HepG2 (cell line): Measurements from ENCODE around the gene DTNA. TPM values are rescaled to one million over a fixed set of nuclear protein-coding genes. Genes with fewer than 3 reads are reported as not detected.

Experiments used
- ATAC-seq: fragments of 200-7000 bp; cut with Tn5 transposase; 3 replicates; pipeline ENCODE4 v1.9.1; 2020; ENCODE audit warnings: mild to moderate bottlenecking, moderate library complexity
- BruUV-seq: library from RNA; stranded (reverse); fragments of 400-500 nt; replicated peaks from 2 replicates; lab custom pipeline; 2021; lab: Mats Ljungman, UMichigan
- CTCF ChIA-PET: fragments of 300-600 bp; formaldehyde crosslinking; extraction: SDS; loops from one replicate; lab custom pipeline; 2021; ENCODE audit warnings: low total read pairs, inconsistent platforms, low intra/inter-chr PET ratio; lab: Yijun Ruan, JAX
- POLR2A ChIA-PET: fragments of 350-600 bp; sonication (Branson Sonifier 250); formaldehyde crosslinking; loops from one replicate; lab custom pipeline; 2020; ENCODE audit warnings: antibody characterized with exemption, inconsistent platforms; lab: Yijun Ruan, JAX
- DNase-seq: peaks from one replicate; pipeline ENCODE4 v3.0.0-alpha.2; 2015; ENCODE audit warnings: low spot score
- FAIRE-seq: peaks from 3 replicates; lab custom pipeline; 2011; peaks lifted over from hg19 to GRCh38; lab: Jason Lieb, UNC
- H2AFZ ChIP-seq: one replicate; pipeline ENCODE4 v1.6.1; 2011; ENCODE audit warnings: low read length, inconsistent platforms
- H3K27ac ChIP-seq: fragments of 300-600 bp; 3 replicates; pipeline ENCODE4 v1.8.0; 2011; ENCODE audit warnings: mixed run types, mild to moderate bottlenecking, mixed read lengths, low read length, inconsistent platforms; ENCODE audit not compliant: insufficient read depth; ENCODE audit errors: extremely low read length
- H3K27me3 ChIP-seq, 2 experiments: fragments of 200-600 bp in 1 of 2; 2 replicates in 1 of 2; 3 replicates in 1 of 2; pipeline versions ENCODE4 v1.6.0 to v1.8.0; 2011; ENCODE audit warnings: low read length in 2 of 2, mild to moderate bottlenecking in 2 of 2, moderate library complexity in 2 of 2, inconsistent platforms in 1 of 2; ENCODE audit not compliant: insufficient read depth in 2 of 2, control insufficient read depth in 1 of 2
- H3K36me3 ChIP-seq, 2 experiments: fragments of 200-600 bp in 1 of 2; replicated peaks in 1 of 2; 2 replicates in 1 of 2; 3 replicates in 1 of 2; pipeline versions ENCODE4 v1.5.1 to v1.8.0; 2011; ENCODE audit warnings: low read length in 2 of 2, inconsistent platforms in 1 of 2; ENCODE audit not compliant: insufficient read depth in 2 of 2, control insufficient read depth in 1 of 2
- H3K4me1 ChIP-seq: 2 replicates; pipeline ENCODE4 v1.5.1; 2012; ENCODE audit warnings: low read length, inconsistent platforms; ENCODE audit not compliant: insufficient read depth
- H3K4me2 ChIP-seq: 2 replicates; pipeline ENCODE4 v1.6.0; 2011; ENCODE audit warnings: low read depth, low read length, inconsistent platforms
- H3K4me3 ChIP-seq, 3 experiments: fragments of 200-600 bp in 1 of 3; sonication (generic), shearing (Covaris generic) in 1 of 3; replicated peaks in 1 of 3; 2 replicates each; pipeline ENCODE4 v1.5.1; 2011 to 2016; ENCODE audit warnings: low read length in 3 of 3, inconsistent platforms in 2 of 3, low read depth in 2 of 3, mild to moderate bottlenecking in 2 of 3, control low read depth in 1 of 3, mixed read lengths in 1 of 3; ENCODE audit not compliant: insufficient read depth in 1 of 3
- H3K79me2 ChIP-seq: one replicate; pipeline ENCODE4 v1.6.1; 2011; ENCODE audit warnings: low read length, inconsistent platforms; ENCODE audit not compliant: insufficient read depth
- H3K9ac ChIP-seq: 2 replicates; pipeline ENCODE4 v1.6.0; 2011; ENCODE audit warnings: mild to moderate bottlenecking, low read depth, low read length, inconsistent platforms; ENCODE audit not compliant: insufficient read depth
- H3K9me3 ChIP-seq: 2 replicates; pipeline ENCODE4 v1.5.1; 2012; ENCODE audit warnings: mild to moderate bottlenecking, low read length
- H4K20me1 ChIP-seq: 2 replicates; pipeline ENCODE4 v1.6.0; 2011; ENCODE audit warnings: inconsistent platforms, mild to moderate bottlenecking, low read length, moderate library complexity; ENCODE audit not compliant: insufficient read depth
- AHR ChIP-seq: IDR thresholded peaks from 2 replicates; pipeline ENCODE4 v1.6.1; 2018; ENCODE audit warnings: missing genetic modification reagents, missing compliant biosample characterization
- ARNT2 ChIP-seq: sonication (generic); formaldehyde crosslinking; IDR thresholded peaks from 2 replicates; pipeline ENCODE4 v1.8.0; 2022; ENCODE audit warnings: mild to moderate bottlenecking, low read depth, missing genetic modification reagents, moderate library complexity
- ATF1 ChIP-seq: IDR thresholded peaks from 2 replicates; pipeline ENCODE4 v1.6.1; 2016; ENCODE audit warnings: mild to moderate bottlenecking, control low read depth
- FOXP1 ChIP-seq, 2 experiments: fragments of 450-650 bp in 1 of 2; IDR thresholded peaks; 2 replicates each; pipeline ENCODE4 v1.6.1; 2017 to 2018; ENCODE audit warnings: antibody characterized with exemption in 1 of 2
- NONO ChIP-seq, 2 experiments: fragments of 450-650 bp in 1 of 2; sonication (generic) in 1 of 2; formaldehyde crosslinking in 1 of 2; IDR thresholded peaks in 1 of 2; conservative IDR thresholded peaks in 1 of 2; 2 replicates each; pipeline versions ENCODE4 v1.6.1 to v1.8.0; 2017 to 2022; ENCODE audit warnings: mild to moderate bottlenecking in 1 of 2, missing genetic modification reagents in 1 of 2, moderate library complexity in 1 of 2
- NRL ChIP-seq: sonication (generic); formaldehyde crosslinking; IDR thresholded peaks from 2 replicates; pipeline ENCODE4 v1.5.0; 2020; ENCODE audit warnings: missing genetic modification reagents, mild to moderate bottlenecking, moderate library complexity, borderline replicate concordance
- RBAK ChIP-seq: sonication (generic); formaldehyde crosslinking; IDR thresholded peaks from 2 replicates; pipeline ENCODE4 v1.5.1; 2020; ENCODE audit warnings: mild to moderate bottlenecking, missing genetic modification reagents
- SALL2 ChIP-seq: sonication (generic); formaldehyde crosslinking; IDR thresholded peaks from 2 replicates; pipeline ENCODE4 v1.8.1; 2023; ENCODE audit warnings: mild to moderate bottlenecking, missing genetic modification reagents, inconsistent platforms
- TOE1 ChIP-seq: sonication (generic); formaldehyde crosslinking; IDR thresholded peaks from 2 replicates; pipeline ENCODE4 v1.4.0; 2020; ENCODE audit warnings: mild to moderate bottlenecking, missing genetic modification reagents
- ZNF337 ChIP-seq: sonication (generic); formaldehyde crosslinking; IDR thresholded peaks from 2 replicates; pipeline ENCODE4 v1.5.1; 2020; ENCODE audit warnings: missing genetic modification reagents, low read depth, mild to moderate bottlenecking, borderline replicate concordance
- ZNF749 ChIP-seq: sonication (generic); formaldehyde crosslinking; IDR thresholded peaks from 2 replicates; pipeline ENCODE4 v1.8.0; 2022; ENCODE audit warnings: mild to moderate bottlenecking, missing genetic modification reagents, moderate library complexity, borderline replicate concordance
- ZNF772 ChIP-seq: sonication (generic); formaldehyde crosslinking; IDR thresholded peaks from 2 replicates; pipeline ENCODE4 v1.5.0; 2020; ENCODE audit warnings: mild to moderate bottlenecking, missing genetic modification reagents
- WGBS: methylation state at CpG from one replicate; pipeline ENCODE4 v1.1.6; 2017; ENCODE audit warnings: low lambda C conversion rate; 5-methylcytosine and 5-hydroxymethylcytosine counted together
- in situ Hi-C: cut with HindIII; loops from 2 replicates; pipeline ENCODE4 v1.10.0; 2017; ENCODE audit warnings: low pct_unique_long_range_greater_than_20kb; ENCODE audit not compliant: extremely low pct_ligation_motif_present
- intact Hi-C: fragments of 100-400 bp; cut with micrococcal nuclease; formaldehyde crosslinking; loops from one replicate; pipeline ENCODE4 v1.10.0; 2022; ENCODE audit not compliant: unreplicated experiment
- polyA plus RNA-seq, 8 experiments: library from polyadenylated mRNA; depleted of rRNA in 3 of 8; stranded (reverse) in 7 of 8; unstranded in 1 of 8; fragments of >200 nt; fragmentation: Illumina TruSeq in 4 of 8; extraction: Trizol in 4 of 8; gene quantifications; 2 replicates each; pipeline versions ENCODE4 v1.2.1 to v1.2.3, GENCODE V29; 2011 to 2016; ENCODE audit warnings: low read depth in 4 of 8, missing spikeins in 1 of 8, mixed read lengths in 1 of 8; ENCODE audit not compliant: insufficient read depth in 1 of 8
- total RNA-seq, 5 experiments: library from RNA; depleted of rRNA; stranded (reverse); fragments of >200 nt; fragmentation: Illumina TruSeq; extraction: Trizol; gene quantifications; 2 replicates each; pipeline ENCODE4 v1.2.3, GENCODE V29; 2016; ENCODE audit warnings: low read depth in 1 of 5
- TF ChIP-seq, protein P1 (sequence below): sonication (generic); formaldehyde crosslinking; IDR thresholded peaks from 2 replicates; pipeline ENCODE4 v1.5.1; 2020; ENCODE audit warnings: mild to moderate bottlenecking, missing genetic modification reagents, moderate library complexity

DTNA gene
- total and polyA plus RNA-seq, 2 of the 13 experiments (the other 11 are each of a cell fraction or from before 2014, with no cell fraction given): 8.5 to 29.0 TPM

DNA sequence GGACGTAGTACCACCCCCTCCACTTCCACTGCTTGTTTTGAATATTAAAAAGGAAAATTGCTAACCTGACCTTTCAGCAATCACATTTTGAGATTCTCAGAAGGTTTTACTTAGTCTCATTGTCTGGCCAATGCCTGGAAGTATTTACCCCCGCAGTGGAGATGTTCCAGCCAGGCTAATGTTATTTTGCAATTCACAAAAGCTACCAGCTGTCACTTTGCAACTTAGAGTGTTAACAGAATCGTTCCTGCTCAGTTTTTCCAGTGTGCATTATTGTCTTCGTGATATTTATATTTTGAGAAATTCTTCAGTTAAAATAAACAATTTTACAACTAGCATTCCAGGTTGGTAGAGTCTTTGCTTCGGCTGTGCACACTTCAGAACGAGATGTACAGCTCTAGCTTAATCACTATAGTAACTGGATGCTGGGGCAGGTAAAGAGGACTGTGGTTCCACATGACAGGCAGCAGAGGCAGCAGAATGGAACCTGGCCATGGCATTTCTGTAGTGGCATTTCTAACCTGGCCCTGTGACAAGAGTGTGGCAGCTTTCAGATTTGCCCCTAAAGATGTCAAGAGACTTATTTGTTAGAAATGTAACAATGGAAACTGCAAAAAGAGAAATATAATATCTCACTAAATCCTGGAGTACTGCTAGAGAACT lies 85.1 kb downstream of the DTNA start:
- no peaks in the 10 kb centered on the region for H3K27me3 ChIP-seq
- no peaks in the 10 kb centered on the region for H3K4me1 ChIP-seq
- 73% methylated on average over 6 of the region's 6 CpGs for WGBS
- no peak for ATAC-seq
- POLR2A ChIA-PET: no interaction called here
- DNase-seq: no peak
- H4K20me1 ChIP-seq: no peaks in the 10 kb centered on the region
- in situ Hi-C loops: no loop called here
- intact Hi-C loops: no loop called here
- no peaks in the 10 kb centered on the region for H3K79me2 ChIP-seq
- no peak overlapping the region for H3K27ac ChIP-seq
- H3K4me3 ChIP-seq: no peak overlapping the region
- CTCF ChIA-PET: no interaction called here
- no peaks in the 10 kb centered on the region for H3K9me3 ChIP-seq
- no peak overlapping the region for H2AFZ ChIP-seq
- no peaks in the 10 kb centered on the region for H3K36me3 ChIP-seq
- no TSS peak for BruUV-seq
- H3K9ac ChIP-seq: no peak overlapping the region
- no peak for TF ChIP-seq FOXP1 (IDR thresholded peaks at IDR 0.05)
- no peak for TF ChIP-seq FOXP1 (CRISPR knock-in tag; IDR thresholded peaks at IDR 0.05)
- TF ChIP-seq RBAK (CRISPR knock-in tag): no peak
- no peak for TF ChIP-seq ATF1
- no peak for TF ChIP-seq AHR (CRISPR knock-in tag)
- TF ChIP-seq TOE1 (CRISPR knock-in tag): no peak
- TF ChIP-seq SALL2 (CRISPR knock-in tag): no peak
- TF ChIP-seq ZNF772 (CRISPR knock-in tag): no peak
- no peak for TF ChIP-seq NRL (CRISPR knock-in tag)
- TF ChIP-seq ARNT2 (CRISPR knock-in tag): no peak
- TF ChIP-seq NONO (IDR thresholded peaks at IDR 0.05): no peak
- no peak for TF ChIP-seq NONO (CRISPR knock-in tag; conservative IDR thresholded peaks at IDR 0.05)
- no peak for TF ChIP-seq ZNF337
- TF ChIP-seq, protein P1, sequence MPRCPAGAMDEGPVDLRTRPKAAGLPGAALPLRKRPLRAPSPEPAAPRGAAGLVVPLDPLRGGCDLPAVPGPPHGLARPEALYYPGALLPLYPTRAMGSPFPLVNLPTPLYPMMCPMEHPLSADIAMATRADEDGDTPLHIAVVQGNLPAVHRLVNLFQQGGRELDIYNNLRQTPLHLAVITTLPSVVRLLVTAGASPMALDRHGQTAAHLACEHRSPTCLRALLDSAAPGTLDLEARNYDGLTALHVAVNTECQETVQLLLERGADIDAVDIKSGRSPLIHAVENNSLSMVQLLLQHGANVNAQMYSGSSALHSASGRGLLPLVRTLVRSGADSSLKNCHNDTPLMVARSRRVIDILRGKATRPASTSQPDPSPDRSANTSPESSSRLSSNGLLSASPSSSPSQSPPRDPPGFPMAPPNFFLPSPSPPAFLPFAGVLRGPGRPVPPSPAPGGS (CRISPR knock-in tag): no peak
- TF ChIP-seq ZNF749 (CRISPR knock-in tag): no peak
- H3K4me2 ChIP-seq: no peak overlapping the region
- no peak for FAIRE-seq
